ENCODE data around the gene VPS33B. TPM values are rescaled to one million over a fixed set of nuclear protein-coding genes. Genes with fewer than 3 reads are reported as not detected.

Gene VPS33B
- total and polyA plus RNA-seq, 2 of the 13 experiments (the other 11 are each of a cell fraction or from before 2014, with no cell fraction given), result 15.8 to 16.5 TPM

GRCh38 chr15:90954712-90955623 is 67.4 kb downstream of the VPS33B start, which contains the start of gene RCCD1 (continued):
- no peak for TF ChIP-seq ZNF496 (CRISPR knock-in tag; IDR thresholded peaks at IDR 0.05; ENCODE audit: insufficient replicate concordance)
- TF ChIP-seq HOXD1 (CRISPR knock-in tag; IDR thresholded peaks at IDR 0.05), result peak; percentile 39; the same call in 1 of the 2 replicates
- no peak for TF ChIP-seq ZNF333 (CRISPR knock-in tag; IDR thresholded peaks at IDR 0.05; ENCODE audit: borderline replicate concordance)
- TF ChIP-seq, protein P1, sequence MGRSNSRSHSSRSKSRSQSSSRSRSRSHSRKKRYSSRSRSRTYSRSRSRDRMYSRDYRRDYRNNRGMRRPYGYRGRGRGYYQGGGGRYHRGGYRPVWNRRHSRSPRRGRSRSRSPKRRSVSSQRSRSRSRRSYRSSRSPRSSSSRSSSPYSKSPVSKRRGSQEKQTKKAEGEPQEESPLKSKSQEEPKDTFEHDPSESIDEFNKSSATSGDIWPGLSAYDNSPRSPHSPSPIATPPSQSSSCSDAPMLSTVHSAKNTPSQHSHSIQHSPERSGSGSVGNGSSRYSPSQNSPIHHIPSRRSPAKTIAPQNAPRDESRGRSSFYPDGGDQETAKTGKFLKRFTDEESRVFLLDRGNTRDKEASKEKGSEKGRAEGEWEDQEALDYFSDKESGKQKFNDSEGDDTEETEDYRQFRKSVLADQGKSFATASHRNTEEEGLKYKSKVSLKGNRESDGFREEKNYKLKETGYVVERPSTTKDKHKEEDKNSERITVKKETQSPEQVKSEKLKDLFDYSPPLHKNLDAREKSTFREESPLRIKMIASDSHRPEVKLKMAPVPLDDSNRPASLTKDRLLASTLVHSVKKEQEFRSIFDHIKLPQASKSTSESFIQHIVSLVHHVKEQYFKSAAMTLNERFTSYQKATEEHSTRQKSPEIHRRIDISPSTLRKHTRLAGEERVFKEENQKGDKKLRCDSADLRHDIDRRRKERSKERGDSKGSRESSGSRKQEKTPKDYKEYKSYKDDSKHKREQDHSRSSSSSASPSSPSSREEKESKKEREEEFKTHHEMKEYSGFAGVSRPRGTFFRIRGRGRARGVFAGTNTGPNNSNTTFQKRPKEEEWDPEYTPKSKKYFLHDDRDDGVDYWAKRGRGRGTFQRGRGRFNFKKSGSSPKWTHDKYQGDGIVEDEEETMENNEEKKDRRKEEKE (IDR thresholded peaks at IDR 0.05), result no peak
- TF ChIP-seq ZNF7 (CRISPR knock-in tag; IDR thresholded peaks at IDR 0.05), result no peak
- peak; percentile 90 for TF ChIP-seq HOXA5 (CRISPR knock-in tag; IDR thresholded peaks at IDR 0.05)
- peak; percentile 53; the same call in 1 of the 2 replicates for TF ChIP-seq ZNF788 (CRISPR knock-in tag; IDR thresholded peaks at IDR 0.05; ENCODE audit: borderline replicate concordance)
- TF ChIP-seq KDM2A (CRISPR knock-in tag; IDR thresholded peaks at IDR 0.05; ENCODE audit: borderline replicate concordance, low read depth), result peak; percentile 98
- no peak; the same call in 1 of the 2 replicates for TF ChIP-seq FOXK1 (CRISPR knock-in tag; IDR thresholded peaks at IDR 0.05; ENCODE audit: borderline replicate concordance, low read depth)
- no peak for TF ChIP-seq SNRNP70 (IDR thresholded peaks at IDR 0.05; ENCODE audit: low read depth, low read length)
- no peak for TF ChIP-seq EHMT2 (IDR thresholded peaks at IDR 0.05; ENCODE audit: borderline replicate concordance, low read depth, low read length)
- TF ChIP-seq ZBTB21 (CRISPR knock-in tag; IDR thresholded peaks at IDR 0.05), result no peak
- peak; percentile 60 for TF ChIP-seq ZMYM4 (CRISPR knock-in tag; IDR thresholded peaks at IDR 0.05)
- TF ChIP-seq HIC2 (CRISPR knock-in tag; IDR thresholded peaks at IDR 0.05; ENCODE audit: low read depth), result peak; percentile 53; the same call in 1 of the 2 replicates
- peak; percentile 90; the same call in 1 of the 2 replicates for TF ChIP-seq ZNF256 (CRISPR knock-in tag; conservative IDR thresholded peaks at IDR 0.05)
- TF ChIP-seq ZNF616 (CRISPR knock-in tag; IDR thresholded peaks at IDR 0.05; ENCODE audit: low read depth), result peak; percentile 11; the same call in 1 of the 2 replicates
- TF ChIP-seq GZF1 (CRISPR knock-in tag; IDR thresholded peaks at IDR 0.05), result no peak
- TF ChIP-seq, protein P2, sequence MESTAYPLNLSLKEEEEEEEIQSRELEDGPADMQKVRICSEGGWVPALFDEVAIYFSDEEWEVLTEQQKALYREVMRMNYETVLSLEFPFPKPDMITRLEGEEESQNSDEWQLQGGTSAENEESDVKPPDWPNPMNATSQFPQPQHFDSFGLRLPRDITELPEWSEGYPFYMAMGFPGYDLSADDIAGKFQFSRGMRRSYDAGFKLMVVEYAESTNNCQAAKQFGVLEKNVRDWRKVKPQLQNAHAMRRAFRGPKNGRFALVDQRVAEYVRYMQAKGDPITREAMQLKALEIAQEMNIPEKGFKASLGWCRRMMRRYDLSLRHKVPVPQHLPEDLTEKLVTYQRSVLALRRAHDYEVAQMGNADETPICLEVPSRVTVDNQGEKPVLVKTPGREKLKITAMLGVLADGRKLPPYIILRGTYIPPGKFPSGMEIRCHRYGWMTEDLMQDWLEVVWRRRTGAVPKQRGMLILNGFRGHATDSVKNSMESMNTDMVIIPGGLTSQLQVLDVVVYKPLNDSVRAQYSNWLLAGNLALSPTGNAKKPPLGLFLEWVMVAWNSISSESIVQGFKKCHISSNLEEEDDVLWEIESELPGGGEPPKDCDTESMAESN (CRISPR knock-in tag; conservative IDR thresholded peaks at IDR 0.05), result peak; percentile 52; the same call in 1 of the 2 replicates
- 0 out of 2 replicates have a peak, but pooled peaks have one; percentile 35 for TF ChIP-seq ZNF549 (CRISPR knock-in tag; IDR thresholded peaks at IDR 0.05)
- peak; percentile 87 for TF ChIP-seq HDAC1 (CRISPR knock-in tag; IDR thresholded peaks at IDR 0.05)
- TF ChIP-seq PCBP1 (IDR thresholded peaks at IDR 0.05; ENCODE audit: borderline replicate concordance, low read depth, low read length), result no peak
- TF ChIP-seq ZNF747 (CRISPR knock-in tag; IDR thresholded peaks at IDR 0.05; ENCODE audit: borderline replicate concordance), result 0 out of 2 replicates have a peak, but pooled peaks have one; percentile 17
- TF ChIP-seq NCOA2 (CRISPR knock-in tag; IDR thresholded peaks at IDR 0.05), result peak; percentile 12; the same call in 1 of the 2 replicates
- no peak for TF ChIP-seq NFRKB (IDR thresholded peaks at IDR 0.05)
